Fibroblast of lung (primary cell): ENCODE data around the gene PSME3IP1. TPM values are rescaled to one million over a fixed set of nuclear protein-coding genes. Genes with fewer than 3 reads are reported as not detected.

Experiments used
- DNase-seq, 2 donors: peaks; one replicate each; pipeline versions ENCODE4 v3.0.0 to v3.0.0-alpha.2; 2010; ENCODE audit warnings: low read depth in 2 of 2
- H2AFZ ChIP-seq: 2 replicates; pipeline ENCODE4 v1.5.1; 2012; ENCODE audit warnings: low read length, control low read depth, inconsistent platforms
- H3K27ac ChIP-seq: 2 replicates; pipeline ENCODE4 v1.5.1; 2011; ENCODE audit warnings: low read length, control low read depth; ENCODE audit not compliant: insufficient read depth
- H3K27me3 ChIP-seq: 2 replicates; pipeline ENCODE4 v1.5.1; 2011; ENCODE audit warnings: mild to moderate bottlenecking, low read length; ENCODE audit not compliant: control insufficient read depth, insufficient read depth
- H3K36me3 ChIP-seq: 2 replicates; pipeline ENCODE4 v1.5.1; 2011; ENCODE audit warnings: low read length; ENCODE audit not compliant: control insufficient read depth, insufficient read depth
- H3K4me1 ChIP-seq: 2 replicates; pipeline ENCODE4 v1.5.1; 2011; ENCODE audit warnings: low read length; ENCODE audit not compliant: control insufficient read depth, insufficient read depth; ENCODE audit errors: extremely low read depth
- H3K4me2 ChIP-seq: 2 replicates; pipeline ENCODE4 v1.5.1; 2011; ENCODE audit warnings: low read length, control low read depth; ENCODE audit not compliant: insufficient read depth; ENCODE audit errors: extremely low read depth
- H3K4me3 ChIP-seq, 4 experiments: fragments of 200-600 bp in 1 of 4; sonication (generic) in 1 of 4; replicated peaks in 1 of 4; 2 replicates each; pipeline ENCODE4 v1.5.1; 2011 to 2016; ENCODE audit warnings: low read length in 4 of 4, low read depth in 3 of 4, mild to moderate bottlenecking in 3 of 4, control low read depth in 2 of 4, inconsistent platforms in 1 of 4, mixed read lengths in 1 of 4; ENCODE audit not compliant: insufficient read depth in 1 of 4; ENCODE audit errors: control extremely low read depth in 1 of 4
- H3K79me2 ChIP-seq: 2 replicates; pipeline ENCODE4 v1.5.1; 2012; ENCODE audit warnings: mild to moderate bottlenecking, low read length, inconsistent platforms; ENCODE audit not compliant: control insufficient read depth, insufficient read depth
- H3K9ac ChIP-seq: 2 replicates; pipeline ENCODE4 v1.5.1; 2011; ENCODE audit warnings: mild to moderate bottlenecking, low read length, control low read depth; ENCODE audit not compliant: insufficient read depth
- H3K9me3 ChIP-seq: 2 replicates; pipeline ENCODE4 v1.5.1; 2012; ENCODE audit warnings: low read depth, low read length; ENCODE audit not compliant: control insufficient read depth, insufficient read depth
- H4K20me1 ChIP-seq: 2 replicates; pipeline ENCODE4 v1.5.1; 2011; ENCODE audit warnings: low read length; ENCODE audit not compliant: control insufficient read depth, insufficient read depth; ENCODE audit errors: extremely low read depth
- EZH2 ChIP-seq: IDR thresholded peaks from 2 replicates; pipeline ENCODE4 v1.5.1; 2012; ENCODE audit warnings: low read length, control low read depth, mild to moderate bottlenecking; ENCODE audit errors: missing control alignments
- polyA plus RNA-seq, 2 donors: library from polyadenylated mRNA; depleted of rRNA in 1 of 2; stranded (reverse) in 1 of 2; unstranded in 1 of 2; fragments of >200 nt; gene quantifications; 2 replicates each; pipeline ENCODE4 v1.2.1, GENCODE V29; 2011 to 2012; ENCODE audit warnings: missing spikeins in 1 of 2
- total RNA-seq: library from RNA; depleted of rRNA; stranded (reverse); fragments of >200 nt; gene quantifications from 2 replicates; pipeline ENCODE4 v1.2.1, GENCODE V29; 2014
- TF ChIP-seq, protein P1 (sequence below), 2 donors: IDR thresholded peaks in 1 of 2; conservative IDR thresholded peaks in 1 of 2; 1 replicate in 1 of 2; 2 replicates in 1 of 2; pipeline ENCODE4 v1.5.1; 2011 to 2012; ENCODE audit warnings: low read length in 2 of 2, control low read depth in 1 of 2, inconsistent platforms in 1 of 2, low read depth in 1 of 2, mild to moderate bottlenecking in 1 of 2

PSME3IP1 gene
- total and polyA plus RNA-seq, 2 donors (not counting 1 experiment from before 2014, with no cell fraction given): 55.5 to 64.6 TPM

DNA sequence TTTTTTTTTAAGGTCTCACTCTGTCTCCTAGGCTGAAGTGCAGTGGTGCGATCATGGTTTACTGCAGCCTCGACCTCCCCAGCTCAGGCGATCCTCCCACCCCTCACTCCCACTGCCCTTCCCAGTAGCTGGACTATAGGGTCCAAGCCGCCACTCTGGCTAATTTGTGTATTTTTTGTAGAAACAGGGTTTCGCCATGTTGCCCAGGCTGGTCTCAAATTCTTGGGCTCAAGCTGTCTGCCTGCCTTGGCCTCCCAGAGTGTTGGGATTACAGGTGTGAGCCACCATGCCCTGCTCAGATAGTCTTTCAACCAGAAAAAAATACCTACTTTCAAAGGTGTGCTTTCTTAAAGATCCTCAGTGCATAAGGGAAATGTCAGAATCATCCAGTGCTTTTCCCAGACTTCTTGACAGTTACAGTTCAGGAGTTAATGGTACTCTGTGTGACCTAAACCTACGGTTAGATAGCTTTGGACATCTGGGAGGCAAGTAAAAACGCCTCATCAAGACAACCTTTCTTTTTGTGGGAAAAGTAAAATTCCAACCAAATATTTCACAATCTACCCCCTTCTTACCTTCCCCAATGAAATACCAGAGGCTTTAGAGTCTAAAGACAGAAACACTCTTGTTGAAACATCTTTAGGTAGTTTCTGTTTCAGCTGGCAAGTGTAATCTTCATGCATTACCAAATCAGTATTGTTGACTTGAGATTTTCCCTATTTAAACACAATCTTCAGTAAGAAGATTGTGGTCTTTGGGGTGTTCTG lies 7.1 kb upstream of the PSME3IP1 start:
- TF ChIP-seq, protein P1, sequence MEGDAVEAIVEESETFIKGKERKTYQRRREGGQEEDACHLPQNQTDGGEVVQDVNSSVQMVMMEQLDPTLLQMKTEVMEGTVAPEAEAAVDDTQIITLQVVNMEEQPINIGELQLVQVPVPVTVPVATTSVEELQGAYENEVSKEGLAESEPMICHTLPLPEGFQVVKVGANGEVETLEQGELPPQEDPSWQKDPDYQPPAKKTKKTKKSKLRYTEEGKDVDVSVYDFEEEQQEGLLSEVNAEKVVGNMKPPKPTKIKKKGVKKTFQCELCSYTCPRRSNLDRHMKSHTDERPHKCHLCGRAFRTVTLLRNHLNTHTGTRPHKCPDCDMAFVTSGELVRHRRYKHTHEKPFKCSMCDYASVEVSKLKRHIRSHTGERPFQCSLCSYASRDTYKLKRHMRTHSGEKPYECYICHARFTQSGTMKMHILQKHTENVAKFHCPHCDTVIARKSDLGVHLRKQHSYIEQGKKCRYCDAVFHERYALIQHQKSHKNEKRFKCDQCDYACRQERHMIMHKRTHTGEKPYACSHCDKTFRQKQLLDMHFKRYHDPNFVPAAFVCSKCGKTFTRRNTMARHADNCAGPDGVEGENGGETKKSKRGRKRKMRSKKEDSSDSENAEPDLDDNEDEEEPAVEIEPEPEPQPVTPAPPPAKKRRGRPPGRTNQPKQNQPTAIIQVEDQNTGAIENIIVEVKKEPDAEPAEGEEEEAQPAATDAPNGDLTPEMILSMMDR (conservative IDR thresholded peaks at IDR 0.05 in 1 of 2, IDR thresholded peaks at IDR 0.05 in 1 of 2; ENCODE audit: low read depth in 1 of 2, low read length in 2 of 2): no peak
- no peak for TF ChIP-seq EZH2
- DNase-seq: peak; percentile 24 to 80
- Histone ChIP-seq H3K4me1 (peaks cover 22% of the 10 kb centered on the region), H3K9ac (no peak overlapping the region), H3K27me3 (no peaks in the 10 kb centered on the region), H4K20me1 (no peaks in the 10 kb centered on the region), H3K4me2 (peak overlapping the region; percentile 42), H3K27ac (peak overlapping the region; percentile 60), H2AFZ (no peak overlapping the region), H3K36me3 (no peaks in the 10 kb centered on the region), H3K4me3 (peak overlapping the region in 1 of 4 experiments; percentile 12), H3K79me2 (peaks cover 88% of the 10 kb centered on the region), H3K9me3 (no peaks in the 10 kb centered on the region)

DNA sequence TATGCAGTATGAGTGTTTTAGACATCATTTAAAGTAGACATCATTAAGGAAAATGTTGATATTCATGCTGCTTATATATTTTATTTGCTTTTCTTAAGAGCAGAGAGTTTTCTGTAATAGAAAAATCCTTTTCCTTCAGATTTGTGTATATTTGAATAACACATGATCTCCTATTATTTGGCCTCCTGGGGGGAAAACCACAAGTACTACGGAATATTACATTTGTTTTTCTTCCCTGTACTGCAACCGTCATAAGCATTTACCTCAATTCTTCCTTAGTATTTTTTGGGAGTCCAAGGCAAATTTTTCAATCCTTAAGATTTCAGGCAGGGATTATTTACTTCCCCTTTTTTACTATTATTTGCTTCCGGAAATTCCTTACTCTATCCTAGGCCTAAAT lies 6.3 kb upstream of the PSME3IP1 start:
- no peak overlapping the region for H2AFZ ChIP-seq
- no peak overlapping the region for H3K4me2 ChIP-seq
- no peak overlapping the region for H3K9ac ChIP-seq
- no peak overlapping the region for H3K4me3 ChIP-seq
- no peaks in the 10 kb centered on the region for H4K20me1 ChIP-seq
- H3K79me2 ChIP-seq: peaks cover 89% of the 10 kb centered on the region
- DNase-seq: peak; percentile 50 to 58
- H3K4me1 ChIP-seq: peaks cover 22% of the 10 kb centered on the region
- no peaks in the 10 kb centered on the region for H3K27me3 ChIP-seq
- H3K9me3 ChIP-seq: no peaks in the 10 kb centered on the region
- peak overlapping the region; percentile 31 for H3K27ac ChIP-seq
- H3K36me3 ChIP-seq: no peaks in the 10 kb centered on the region
- TF ChIP-seq EZH2: no peak
- TF ChIP-seq, protein P1 (conservative IDR thresholded peaks at IDR 0.05 in 1 of 2, IDR thresholded peaks at IDR 0.05 in 1 of 2; ENCODE audit: low read depth in 1 of 2, low read length in 2 of 2): no peak

DNA sequence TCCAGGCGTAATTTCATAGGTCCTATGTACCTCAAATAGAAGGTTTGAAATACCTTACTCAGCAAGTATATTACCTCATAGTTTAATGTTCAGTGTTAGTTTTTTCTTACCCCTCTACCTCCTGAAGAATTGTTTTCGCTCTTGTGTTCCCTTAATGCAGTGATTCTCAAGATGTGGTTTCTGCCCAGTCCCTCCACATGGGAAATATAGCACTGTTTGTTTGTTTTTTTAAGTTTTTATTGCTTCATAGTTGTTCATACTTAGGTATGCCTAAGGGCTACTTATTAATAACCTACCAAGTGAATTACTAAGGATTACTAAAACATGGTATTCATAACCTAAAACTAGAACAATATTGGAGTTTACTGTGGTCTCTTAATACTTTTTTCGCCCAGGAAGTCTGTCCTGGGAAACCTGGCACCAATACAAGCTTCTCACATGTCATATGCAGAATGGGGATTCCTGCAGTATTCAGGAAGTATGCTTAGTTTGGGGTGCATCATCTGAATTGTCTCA lies 5.3 kb upstream of the PSME3IP1 start:
- Histone ChIP-seq H3K9ac (no peak overlapping the region), H2AFZ (no peak overlapping the region), H4K20me1 (no peaks in the 10 kb centered on the region), H3K9me3 (no peaks in the 10 kb centered on the region), H3K79me2 (peaks cover 88% of the 10 kb centered on the region), H3K4me2 (peak overlapping the region; percentile 7), H3K27ac (no peak overlapping the region), H3K36me3 (no peaks in the 10 kb centered on the region), H3K4me1 (peaks cover 22% of the 10 kb centered on the region), H3K4me3 (no peak overlapping the region), H3K27me3 (no peaks in the 10 kb centered on the region)
- TF ChIP-seq, protein P1 (conservative IDR thresholded peaks at IDR 0.05 in 1 of 2, IDR thresholded peaks at IDR 0.05 in 1 of 2; ENCODE audit: low read depth in 1 of 2, low read length in 2 of 2): no peak
- no peak for TF ChIP-seq EZH2
- peak; percentile 59 to 70 for DNase-seq
